ENCODE results near the gene RNGTT. TPM values are rescaled to one million over a fixed set of nuclear protein-coding genes. Genes with fewer than 3 reads are reported as not detected.

The RNGTT gene
- total RNA-seq, 2 donors from 2014 or later: 13.5 to 20.5 TPM

DNA sequence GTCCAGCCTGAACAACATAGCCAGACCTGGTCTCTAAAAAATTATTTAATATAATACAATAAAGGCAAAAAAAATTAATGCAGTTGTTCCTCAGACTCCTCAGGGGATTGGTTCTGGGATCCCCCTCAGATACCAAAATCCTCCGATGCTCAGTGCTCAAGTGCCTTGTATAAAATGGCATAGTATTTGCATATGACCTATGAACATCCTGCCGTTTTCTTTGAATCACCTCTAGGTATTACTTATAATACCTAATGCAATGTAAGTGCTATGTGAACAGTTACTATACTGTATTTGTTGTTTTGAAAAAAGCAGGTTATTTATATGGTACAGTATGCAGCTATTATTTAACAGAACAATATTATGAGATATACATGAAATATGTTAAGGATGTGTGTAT is 43.3 kb downstream of the RNGTT start:
- Histone ChIP-seq H3K4me1 (ENCODE audit: control insufficient read depth in 1 of 2, low read depth in 2 of 2) (no peaks in the 10 kb centered on the region), H3K36me3 (no peaks in the 10 kb centered on the region), H3K27me3 (replicated peaks; ENCODE audit: insufficient read depth) (no peaks in the 10 kb centered on the region), H3K27ac (no peak overlapping the region), H3K9me3 (no peaks in the 10 kb centered on the region), H3K4me3 (no peak overlapping the region)
- ATAC-seq (ENCODE audit: insufficient number of reproducible peaks, low FRiP score, low read depth): no peak
- no peak for DNase-seq (ENCODE audit: low spot score)
- TF ChIP-seq, protein P1, sequence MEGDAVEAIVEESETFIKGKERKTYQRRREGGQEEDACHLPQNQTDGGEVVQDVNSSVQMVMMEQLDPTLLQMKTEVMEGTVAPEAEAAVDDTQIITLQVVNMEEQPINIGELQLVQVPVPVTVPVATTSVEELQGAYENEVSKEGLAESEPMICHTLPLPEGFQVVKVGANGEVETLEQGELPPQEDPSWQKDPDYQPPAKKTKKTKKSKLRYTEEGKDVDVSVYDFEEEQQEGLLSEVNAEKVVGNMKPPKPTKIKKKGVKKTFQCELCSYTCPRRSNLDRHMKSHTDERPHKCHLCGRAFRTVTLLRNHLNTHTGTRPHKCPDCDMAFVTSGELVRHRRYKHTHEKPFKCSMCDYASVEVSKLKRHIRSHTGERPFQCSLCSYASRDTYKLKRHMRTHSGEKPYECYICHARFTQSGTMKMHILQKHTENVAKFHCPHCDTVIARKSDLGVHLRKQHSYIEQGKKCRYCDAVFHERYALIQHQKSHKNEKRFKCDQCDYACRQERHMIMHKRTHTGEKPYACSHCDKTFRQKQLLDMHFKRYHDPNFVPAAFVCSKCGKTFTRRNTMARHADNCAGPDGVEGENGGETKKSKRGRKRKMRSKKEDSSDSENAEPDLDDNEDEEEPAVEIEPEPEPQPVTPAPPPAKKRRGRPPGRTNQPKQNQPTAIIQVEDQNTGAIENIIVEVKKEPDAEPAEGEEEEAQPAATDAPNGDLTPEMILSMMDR (IDR thresholded peaks at IDR 0.05): no peak

DNA sequence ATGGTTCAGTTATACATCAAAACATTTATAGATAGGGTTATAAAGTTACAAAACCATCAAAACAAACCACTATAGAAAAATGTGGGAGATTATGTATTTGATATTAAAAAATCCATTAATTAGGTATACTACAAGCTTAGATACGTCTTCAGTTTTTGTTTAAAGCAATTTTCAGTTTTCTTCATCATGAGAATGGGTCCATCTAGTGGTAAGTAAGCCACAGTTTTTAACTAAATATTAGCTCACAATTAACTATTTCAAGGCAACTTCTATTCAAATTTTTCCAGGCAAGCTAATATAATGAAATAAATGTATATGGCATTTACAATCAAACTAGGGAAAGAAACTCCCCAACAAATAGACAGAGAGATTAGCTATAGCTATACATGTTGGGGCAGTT is 44.4 kb downstream of the RNGTT start:
- TF ChIP-seq, protein P1 (IDR thresholded peaks at IDR 0.05): peak; percentile 11
- no peaks in the 10 kb centered on the region for H3K4me1 ChIP-seq (ENCODE audit: control insufficient read depth in 1 of 2, low read depth in 2 of 2)
- DNase-seq (ENCODE audit: low spot score): no peak
- H3K9me3 ChIP-seq: no peaks in the 10 kb centered on the region
- ATAC-seq (ENCODE audit: insufficient number of reproducible peaks, low FRiP score, low read depth): no peak
- H3K36me3 ChIP-seq: no peaks in the 10 kb centered on the region
- H3K27me3 ChIP-seq (replicated peaks; ENCODE audit: insufficient read depth): no peaks in the 10 kb centered on the region
- no peak overlapping the region for H3K27ac ChIP-seq
- no peak overlapping the region for H3K4me3 ChIP-seq

DNA sequence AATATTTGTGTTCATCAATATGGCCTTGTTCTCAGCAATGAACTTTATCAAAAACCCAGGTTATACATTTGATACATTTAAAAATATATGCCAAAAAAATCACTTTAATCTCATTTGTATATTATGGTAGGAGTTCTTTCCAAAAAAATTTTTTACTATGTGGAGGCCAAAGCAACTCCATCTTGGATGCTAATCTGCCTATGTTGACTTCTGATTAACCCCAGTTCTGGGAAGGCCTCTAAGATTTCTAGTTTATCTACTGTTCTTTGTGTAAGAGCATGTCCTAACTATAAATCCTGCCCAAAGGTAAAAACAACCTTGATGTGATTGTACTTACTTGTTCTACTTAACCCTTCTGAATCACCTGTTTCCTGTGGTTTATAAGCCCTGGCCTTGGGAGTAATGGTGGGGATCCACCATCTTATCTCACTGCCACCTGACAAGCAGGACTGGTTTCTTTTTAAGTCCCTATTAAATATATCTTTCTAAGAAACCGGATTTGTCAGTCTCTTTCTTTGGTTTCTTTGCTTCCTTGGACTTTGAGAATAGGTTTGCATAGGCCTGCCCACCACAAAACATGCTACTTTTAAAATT is 46.7 kb downstream of the RNGTT start:
- H3K9me3 ChIP-seq: no peaks in the 10 kb centered on the region
- H3K27ac ChIP-seq: no peak overlapping the region
- H3K36me3 ChIP-seq: no peaks in the 10 kb centered on the region
- H3K4me3 ChIP-seq: no peak overlapping the region
- no peaks in the 10 kb centered on the region for H3K27me3 ChIP-seq (replicated peaks; ENCODE audit: insufficient read depth)
- TF ChIP-seq, protein P1 (IDR thresholded peaks at IDR 0.05): no peak
- peaks cover 1 to 14% of the 10 kb centered on the region in 2 donors for H3K4me1 ChIP-seq (ENCODE audit: control insufficient read depth in 1 of 2, low read depth in 2 of 2)
- no peak for DNase-seq (ENCODE audit: low spot score)
- no peak for ATAC-seq (ENCODE audit: insufficient number of reproducible peaks, low FRiP score, low read depth)

DNA sequence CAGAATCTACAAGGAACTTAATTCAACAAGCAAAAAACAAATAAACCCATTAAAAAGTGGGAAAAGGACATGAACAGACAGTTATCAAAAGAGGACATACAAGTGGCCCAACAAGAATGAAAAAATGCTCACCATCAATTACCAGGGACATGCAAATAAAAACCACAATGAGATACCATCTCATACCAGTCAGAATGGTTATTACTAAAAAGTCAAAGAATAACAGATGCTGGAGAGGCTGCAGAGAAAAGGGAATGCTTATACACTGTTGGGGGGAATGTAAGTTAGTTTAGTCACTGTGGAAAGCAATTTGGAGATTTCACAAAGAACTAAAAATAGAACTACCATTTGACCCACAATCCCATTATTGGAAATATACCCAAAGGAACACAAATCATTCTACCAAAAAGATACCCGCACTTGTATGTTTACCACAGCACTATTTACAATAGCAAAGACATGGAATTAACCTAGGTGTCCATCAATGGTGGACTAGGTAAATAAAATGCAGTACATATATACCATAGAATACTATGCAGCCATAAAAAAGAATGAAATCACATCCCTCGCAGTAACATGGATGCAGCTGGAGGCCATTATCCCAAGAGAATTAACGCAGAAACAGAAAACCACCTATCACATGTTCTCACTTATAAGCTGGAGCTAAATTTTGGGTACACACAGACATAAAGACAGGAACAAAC is 48.4 kb downstream of the RNGTT start:
- no peak for DNase-seq (ENCODE audit: low spot score)
- no peak overlapping the region for H3K27ac ChIP-seq
- peaks cover 12 to 30% of the 10 kb centered on the region in 2 donors for H3K4me1 ChIP-seq (ENCODE audit: control insufficient read depth in 1 of 2, low read depth in 2 of 2)
- TF ChIP-seq, protein P1 (IDR thresholded peaks at IDR 0.05): no peak
- no peak for ATAC-seq (ENCODE audit: insufficient number of reproducible peaks, low FRiP score, low read depth)
- no peaks in the 10 kb centered on the region for H3K36me3 ChIP-seq
- H3K9me3 ChIP-seq: no peaks in the 10 kb centered on the region
- no peaks in the 10 kb centered on the region for H3K27me3 ChIP-seq (replicated peaks; ENCODE audit: insufficient read depth)
- no peak overlapping the region for H3K4me3 ChIP-seq

DNA sequence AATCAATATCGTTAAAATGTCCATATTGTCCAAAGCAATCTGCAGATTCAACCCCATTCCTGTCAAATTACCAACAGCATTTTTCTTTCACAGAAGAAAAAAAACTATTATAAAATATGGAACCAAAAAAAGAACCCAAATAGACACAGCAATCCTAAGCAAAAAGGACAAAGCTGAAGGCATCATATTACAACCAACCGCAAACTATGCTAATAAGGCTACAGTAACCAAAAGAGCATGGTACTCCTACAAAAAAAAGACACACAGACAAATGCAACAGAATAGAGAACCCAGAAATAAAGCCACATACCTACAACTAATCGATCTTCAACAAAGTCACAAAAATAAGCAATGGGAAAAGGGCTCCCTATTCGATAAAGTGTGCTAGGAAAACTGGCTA is 49.2 kb downstream of the RNGTT start:
- TF ChIP-seq, protein P1 (IDR thresholded peaks at IDR 0.05): no peak

More for the DNA sequence above, 49.2 kb downstream of the RNGTT start:
- Histone ChIP-seq H3K36me3 (no peaks in the 10 kb centered on the region), H3K27me3 (replicated peaks; ENCODE audit: insufficient read depth) (no peaks in the 10 kb centered on the region), H3K9me3 (no peaks in the 10 kb centered on the region), H3K4me1 (ENCODE audit: control insufficient read depth in 1 of 2, low read depth in 2 of 2) (peaks cover 12 to 37% of the 10 kb centered on the region in 2 donors), H3K27ac (no peak overlapping the region), H3K4me3 (no peak overlapping the region)
- DNase-seq (ENCODE audit: low spot score): no peak
- ATAC-seq (ENCODE audit: insufficient number of reproducible peaks, low FRiP score, low read depth): no peak
